Measurements from ENCODE around the gene FCHSD2.

- TF ChIP-seq CTCF (IDR thresholded peaks at IDR 0.05), result no peak
- TF ChIP-seq POLR2A (IDR thresholded peaks at IDR 0.05), result no peak
These were observed 17.3 kb downstream of the FCHSD2 start for GRCh38 chr11:73124800-73125199.
